GM23338 (cell line): ENCODE results near the gene LGALS1. TPM values are rescaled to one million over a fixed set of nuclear protein-coding genes. Genes with fewer than 3 reads are reported as not detected.

Experiments used
- ATAC-seq: fragments of 200-7000 bp; cut with Tn5 transposase; 3 replicates; pipeline ENCODE4 v1.9.1; 2020
- DNase-seq: peaks from one replicate; pipeline ENCODE4 v3.0.0-alpha.2; 2015; ENCODE audit warnings: low spot score
- H2AFZ ChIP-seq: fragments of 200-600 bp; sonication (generic); 2 replicates; pipeline ENCODE4 v1.8.0; 2016; ENCODE audit warnings: antibody characterized with exemption, mild to moderate bottlenecking, moderate library complexity
- H3F3A ChIP-seq: fragments of 200-600 bp; sonication (generic); replicated peaks from 2 replicates; pipeline ENCODE4 v1.8.0; 2017; ENCODE audit warnings: antibody characterized with exemption, mixed run types, low read depth
- H3K27ac ChIP-seq: fragments of 200-600 bp; sonication (generic); 2 replicates; pipeline ENCODE4 v1.6.1; 2016; ENCODE audit warnings: low read depth
- H3K27me3 ChIP-seq: fragments of 200-600 bp; sonication (generic); 2 replicates; pipeline ENCODE4 v1.8.0; 2016; ENCODE audit warnings: mild to moderate bottlenecking, mixed run types, moderate library complexity; ENCODE audit not compliant: insufficient read depth
- H3K36me3 ChIP-seq: fragments of 200-600 bp; sonication (generic); 2 replicates; pipeline ENCODE4 v1.8.0; 2016; ENCODE audit warnings: mild to moderate bottlenecking; ENCODE audit not compliant: insufficient read depth
- H3K4me1 ChIP-seq: fragments of 200-600 bp; sonication (generic); 2 replicates; pipeline ENCODE4 v1.8.0; 2016; ENCODE audit warnings: mild to moderate bottlenecking, moderate library complexity; ENCODE audit not compliant: insufficient read depth
- H3K4me2 ChIP-seq: fragments of 200-600 bp; sonication (generic); 2 replicates; pipeline ENCODE4 v1.7.1; 2017; ENCODE audit warnings: mixed run types
- H3K4me3 ChIP-seq: fragments of 200-600 bp; sonication (generic); 2 replicates; pipeline ENCODE4 v1.6.1; 2016; ENCODE audit warnings: mixed run types
- H3K79me2 ChIP-seq: fragments of 200-600 bp; sonication (generic); replicated peaks from 2 replicates; pipeline ENCODE4 v1.8.0; 2017; ENCODE audit warnings: mild to moderate bottlenecking; ENCODE audit not compliant: insufficient read depth
- H3K9me2 ChIP-seq: fragments of 200-600 bp; sonication (generic); 2 replicates; pipeline ENCODE4 v1.8.0; 2017; ENCODE audit not compliant: insufficient read depth
- H4K20me1 ChIP-seq: fragments of 200-600 bp; sonication (generic); replicated peaks from 2 replicates; pipeline ENCODE4 v1.8.0; 2017; ENCODE audit warnings: mild to moderate bottlenecking; ENCODE audit not compliant: insufficient read depth
- H3K27ac Mint-ChIP-seq: 2 replicates; pipeline ENCODE4 v1.8.0; 2020; ENCODE audit warnings: inconsistent platforms, mild to moderate bottlenecking, moderate library complexity, mixed read lengths
- H3K27me3 Mint-ChIP-seq: 3 replicates; pipeline ENCODE4 v1.8.0; 2022; ENCODE audit warnings: low read depth, mild to moderate bottlenecking, moderate library complexity, mixed read lengths, inconsistent platforms; ENCODE audit not compliant: insufficient read depth, poor library complexity
- H3K36me3 Mint-ChIP-seq: 3 replicates; pipeline ENCODE4 v1.8.0; 2021; ENCODE audit warnings: low read depth, mild to moderate bottlenecking, inconsistent platforms, moderate library complexity, mixed read lengths
- H3K4me1 Mint-ChIP-seq: 3 replicates; pipeline ENCODE4 v1.8.0; 2020; ENCODE audit warnings: mild to moderate bottlenecking, inconsistent platforms, mixed read lengths
- H3K4me3 Mint-ChIP-seq: 3 replicates; pipeline ENCODE4 v1.8.0; 2021; ENCODE audit warnings: moderate library complexity, mild to moderate bottlenecking, inconsistent platforms, mixed read lengths
- H3K9me3 Mint-ChIP-seq: 3 replicates; pipeline ENCODE4 v1.8.0; 2020; ENCODE audit warnings: moderate library complexity, mild to moderate bottlenecking, inconsistent platforms, mixed read lengths
- CREB1 ChIP-seq: fragments of 250-450 bp; sonication (Bioruptor Pico); IDR thresholded peaks from 2 replicates; pipeline ENCODE4 v1.5.0; 2020; ENCODE audit warnings: low read depth, mild to moderate bottlenecking, moderate library complexity
- CTCF ChIP-seq, 2 experiments: fragments of 200-600 bp in 1 of 2; sonication (generic) in 1 of 2; conservative IDR thresholded peaks; 2 replicates each; pipeline versions ENCODE4 v1.5.1 to v1.6.1; 2016 to 2017; ENCODE audit warnings: antibody characterized with exemption in 2 of 2, low read depth in 2 of 2, mild to moderate bottlenecking in 2 of 2, moderate library complexity in 1 of 2
- EZH2 ChIP-seq: fragments of 200-600 bp; sonication (generic); IDR thresholded peaks from one replicate; pipeline ENCODE4 v1.8.0; 2017; ENCODE audit warnings: antibody characterized with exemption, mild to moderate bottlenecking, low read depth; ENCODE audit not compliant: unreplicated experiment
- EZH2phosphoT487 ChIP-seq: fragments of 200-600 bp; sonication (generic); IDR thresholded peaks from one replicate; pipeline ENCODE4 v1.8.1; 2018; ENCODE audit warnings: antibody characterized with exemption; ENCODE audit not compliant: unreplicated experiment
- JUNB ChIP-seq: IDR thresholded peaks from one replicate; pipeline ENCODE4 v1.6.1; 2016; ENCODE audit warnings: antibody characterized with exemption; ENCODE audit not compliant: unreplicated experiment
- NANOG ChIP-seq: IDR thresholded peaks from 2 replicates; pipeline ENCODE4 v1.6.1; 2016; ENCODE audit warnings: antibody characterized with exemption, borderline replicate concordance
- POLR2AphosphoS5 ChIP-seq: IDR thresholded peaks from 2 replicates; pipeline ENCODE4 v1.6.1; 2016; ENCODE audit warnings: antibody characterized with exemption, low read depth
- REST ChIP-seq: IDR thresholded peaks from one replicate; pipeline ENCODE4 v1.6.1; 2018; ENCODE audit warnings: antibody characterized with exemption; ENCODE audit not compliant: unreplicated experiment
- STAT1 ChIP-seq: IDR thresholded peaks from one replicate; pipeline ENCODE4 v1.6.1; 2016; ENCODE audit warnings: antibody characterized with exemption; ENCODE audit not compliant: unreplicated experiment
- ZNF114 ChIP-seq: fragments of 250-450 bp; sonication (Bioruptor Pico); IDR thresholded peaks from 2 replicates; pipeline ENCODE4 v1.5.0; 2020; ENCODE audit warnings: mild to moderate bottlenecking, moderate library complexity
- ZNF331 ChIP-seq: fragments of 250-450 bp; sonication (Bioruptor Pico); IDR thresholded peaks from 2 replicates; pipeline ENCODE4 v1.5.0; 2020; ENCODE audit warnings: low read depth, mild to moderate bottlenecking, moderate library complexity
- polyA plus RNA-seq: library from polyadenylated mRNA; unstranded; fragments of >200 nt; fragmentation: Nextera tagmentation; extraction: Ambion mirVana; gene quantifications from 2 replicates; pipeline ENCODE4 v1.2.1, GENCODE V29; 2016
- total RNA-seq: library from RNA; depleted of rRNA; stranded (reverse); fragments of >200 nt; shearing (Covaris generic); gene quantifications from 2 replicates; pipeline ENCODE4 v1.2.3, GENCODE V29; 2014
- TF ChIP-seq, protein P1 (sequence below): IDR thresholded peaks from 2 replicates; pipeline ENCODE4 v1.6.1; 2016; ENCODE audit warnings: antibody characterized with exemption
- TF ChIP-seq, protein P2 (sequence below): fragments of 250-450 bp; sonication (Bioruptor Pico); IDR thresholded peaks from 2 replicates; pipeline ENCODE4 v1.5.0; 2020; ENCODE audit warnings: mild to moderate bottlenecking, moderate library complexity

The LGALS1 gene
- total and polyA plus RNA-seq, 2 experiments from 2014 or later, result 31.2 to 62.5 TPM

- no peak for ATAC-seq
Observed at GRCh38 chr22:37680191-37680851, 4.9 kb downstream of the LGALS1 start.

More at GRCh38 chr22:37680191-37680851, 4.9 kb downstream of the LGALS1 start:
- TF ChIP-seq POLR2AphosphoS5, result no peak
- no peak for TF ChIP-seq NANOG
- no peak for TF ChIP-seq CREB1 (CRISPR knock-in tag)
- no peak for TF ChIP-seq ZNF114 (CRISPR knock-in tag)
- TF ChIP-seq STAT1, result no peak
- TF ChIP-seq JUNB, result no peak
- TF ChIP-seq, protein P1, sequence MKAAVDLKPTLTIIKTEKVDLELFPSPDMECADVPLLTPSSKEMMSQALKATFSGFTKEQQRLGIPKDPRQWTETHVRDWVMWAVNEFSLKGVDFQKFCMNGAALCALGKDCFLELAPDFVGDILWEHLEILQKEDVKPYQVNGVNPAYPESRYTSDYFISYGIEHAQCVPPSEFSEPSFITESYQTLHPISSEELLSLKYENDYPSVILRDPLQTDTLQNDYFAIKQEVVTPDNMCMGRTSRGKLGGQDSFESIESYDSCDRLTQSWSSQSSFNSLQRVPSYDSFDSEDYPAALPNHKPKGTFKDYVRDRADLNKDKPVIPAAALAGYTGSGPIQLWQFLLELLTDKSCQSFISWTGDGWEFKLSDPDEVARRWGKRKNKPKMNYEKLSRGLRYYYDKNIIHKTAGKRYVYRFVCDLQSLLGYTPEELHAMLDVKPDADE, result no peak
- TF ChIP-seq, protein P2, sequence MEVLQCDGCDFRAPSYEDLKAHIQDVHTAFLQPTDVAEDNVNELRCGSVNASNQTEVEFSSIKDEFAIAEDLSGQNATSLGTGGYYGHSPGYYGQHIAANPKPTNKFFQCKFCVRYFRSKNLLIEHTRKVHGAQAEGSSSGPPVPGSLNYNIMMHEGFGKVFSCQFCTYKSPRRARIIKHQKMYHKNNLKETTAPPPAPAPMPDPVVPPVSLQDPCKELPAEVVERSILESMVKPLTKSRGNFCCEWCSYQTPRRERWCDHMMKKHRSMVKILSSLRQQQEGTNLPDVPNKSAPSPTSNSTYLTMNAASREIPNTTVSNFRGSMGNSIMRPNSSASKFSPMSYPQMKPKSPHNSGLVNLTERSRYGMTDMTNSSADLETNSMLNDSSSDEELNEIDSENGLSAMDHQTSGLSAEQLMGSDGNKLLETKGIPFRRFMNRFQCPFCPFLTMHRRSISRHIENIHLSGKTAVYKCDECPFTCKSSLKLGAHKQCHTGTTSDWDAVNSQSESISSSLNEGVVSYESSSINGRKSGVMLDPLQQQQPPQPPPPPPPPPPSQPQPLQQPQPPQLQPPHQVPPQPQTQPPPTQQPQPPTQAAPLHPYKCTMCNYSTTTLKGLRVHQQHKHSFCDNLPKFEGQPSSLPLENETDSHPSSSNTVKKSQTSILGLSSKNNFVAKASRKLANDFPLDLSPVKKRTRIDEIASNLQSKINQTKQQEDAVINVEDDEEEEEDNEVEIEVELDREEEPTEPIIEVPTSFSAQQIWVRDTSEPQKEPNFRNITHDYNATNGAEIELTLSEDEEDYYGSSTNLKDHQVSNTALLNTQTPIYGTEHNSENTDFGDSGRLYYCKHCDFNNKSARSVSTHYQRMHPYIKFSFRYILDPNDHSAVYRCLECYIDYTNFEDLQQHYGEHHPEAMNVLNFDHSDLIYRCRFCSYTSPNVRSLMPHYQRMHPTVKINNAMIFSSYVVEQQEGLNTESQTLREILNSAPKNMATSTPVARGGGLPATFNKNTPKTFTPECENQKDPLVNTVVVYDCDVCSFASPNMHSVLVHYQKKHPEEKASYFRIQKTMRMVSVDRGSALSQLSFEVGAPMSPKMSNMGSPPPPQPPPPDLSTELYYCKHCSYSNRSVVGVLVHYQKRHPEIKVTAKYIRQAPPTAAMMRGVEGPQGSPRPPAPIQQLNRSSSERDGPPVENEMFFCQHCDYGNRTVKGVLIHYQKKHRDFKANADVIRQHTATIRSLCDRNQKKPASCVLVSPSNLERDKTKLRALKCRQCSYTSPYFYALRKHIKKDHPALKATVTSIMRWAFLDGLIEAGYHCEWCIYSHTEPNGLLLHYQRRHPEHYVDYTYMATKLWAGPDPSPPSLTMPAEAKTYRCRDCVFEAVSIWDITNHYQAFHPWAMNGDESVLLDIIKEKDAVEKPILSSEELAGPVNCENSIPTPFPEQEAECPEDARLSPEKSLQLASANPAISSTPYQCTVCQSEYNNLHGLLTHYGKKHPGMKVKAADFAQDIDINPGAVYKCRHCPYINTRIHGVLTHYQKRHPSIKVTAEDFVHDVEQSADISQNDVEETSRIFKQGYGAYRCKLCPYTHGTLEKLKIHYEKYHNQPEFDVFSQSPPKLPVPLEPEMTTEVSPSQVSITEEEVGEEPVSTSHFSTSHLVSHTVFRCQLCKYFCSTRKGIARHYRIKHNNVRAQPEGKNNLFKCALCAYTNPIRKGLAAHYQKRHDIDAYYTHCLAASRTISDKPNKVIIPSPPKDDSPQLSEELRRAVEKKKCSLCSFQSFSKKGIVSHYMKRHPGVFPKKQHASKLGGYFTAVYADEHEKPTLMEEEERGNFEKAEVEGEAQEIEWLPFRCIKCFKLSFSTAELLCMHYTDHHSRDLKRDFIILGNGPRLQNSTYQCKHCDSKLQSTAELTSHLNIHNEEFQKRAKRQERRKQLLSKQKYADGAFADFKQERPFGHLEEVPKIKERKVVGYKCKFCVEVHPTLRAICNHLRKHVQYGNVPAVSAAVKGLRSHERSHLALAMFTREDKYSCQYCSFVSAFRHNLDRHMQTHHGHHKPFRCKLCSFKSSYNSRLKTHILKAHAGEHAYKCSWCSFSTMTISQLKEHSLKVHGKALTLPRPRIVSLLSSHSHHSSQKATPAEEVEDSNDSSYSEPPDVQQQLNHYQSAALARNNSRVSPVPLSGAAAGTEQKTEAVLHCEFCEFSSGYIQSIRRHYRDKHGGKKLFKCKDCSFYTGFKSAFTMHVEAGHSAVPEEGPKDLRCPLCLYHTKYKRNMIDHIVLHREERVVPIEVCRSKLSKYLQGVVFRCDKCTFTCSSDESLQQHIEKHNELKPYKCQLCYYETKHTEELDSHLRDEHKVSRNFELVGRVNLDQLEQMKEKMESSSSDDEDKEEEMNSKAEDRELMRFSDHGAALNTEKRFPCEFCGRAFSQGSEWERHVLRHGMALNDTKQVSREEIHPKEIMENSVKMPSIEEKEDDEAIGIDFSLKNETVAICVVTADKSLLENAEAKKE (CRISPR knock-in tag), result no peak
- TF ChIP-seq REST, result no peak
- no peak for TF ChIP-seq ZNF331 (CRISPR knock-in tag)
- TF ChIP-seq EZH2, result no peak
- TF ChIP-seq EZH2phosphoT487, result no peak
- no peak for TF ChIP-seq CTCF (conservative IDR thresholded peaks at IDR 0.05; ENCODE audit: low read depth in 2 of 2)
- Histone ChIP-seq H3K4me3 (no peak overlapping the region), H4K20me1 (no peaks in the 10 kb centered on the region; the same call in 1 of the 2 replicates), H3K4me1 (peaks cover 5% of the 10 kb centered on the region; the same call in 1 of the 2 replicates), H3F3A (peaks cover 11% of the 10 kb centered on the region; the same call in 1 of the 2 replicates), H3K27me3 (no peaks in the 10 kb centered on the region), H3K36me3 (no peaks in the 10 kb centered on the region), H3K4me2 (no peak overlapping the region), H3K9me2 (no peaks in the 10 kb centered on the region), H3K27ac (no peak overlapping the region), H3K79me2 (no peaks in the 10 kb centered on the region), H2AFZ (no peak overlapping the region)
- no peaks in the 10 kb centered on the region for H3K36me3 Mint-ChIP-seq
- H3K4me3 Mint-ChIP-seq, result no peak overlapping the region
- H3K27me3 Mint-ChIP-seq, result peaks cover 4% of the 10 kb centered on the region
- no peak for DNase-seq
- H3K4me1 Mint-ChIP-seq, result peaks cover 14% of the 10 kb centered on the region
- H3K9me3 Mint-ChIP-seq, result no peaks in the 10 kb centered on the region
- H3K27ac Mint-ChIP-seq, result no peak overlapping the region
